HCT116 (cell line): ENCODE data around the gene ZNF48. TPM values are rescaled to one million over a fixed set of nuclear protein-coding genes. Genes with fewer than 3 reads are reported as not detected.

Source experiments
- ATAC-seq: fragments of 200-7000 bp; cut with Tn5 transposase; 2 replicates; pipeline ENCODE4 v1.9.1; 2020; ENCODE audit warnings: mild to moderate bottlenecking, moderate library complexity
- BruUV-seq: library from RNA; stranded (reverse); fragments of 400-500 nt; replicated peaks from 2 replicates; lab custom pipeline; 2021; lab: Mats Ljungman, UMichigan
- CTCF ChIA-PET: fragments of 300-600 bp; sonication (Branson Sonifier 250); formaldehyde crosslinking; loops from one replicate; lab custom pipeline; 2021; ENCODE audit warnings: antibody characterized with exemption; lab: Charles Lee
- POLR2A ChIA-PET: fragments of 300-600, 350-600 bp; sonication (Branson Sonifier 250); formaldehyde crosslinking; loops from one replicate; lab custom pipeline; 2021; ENCODE audit warnings: antibody characterized with exemption; lab: Charles Lee
- RAD21 ChIA-PET, 2 experiments: fragments of 300-600 bp; sonication (Branson Sonifier 250); formaldehyde crosslinking; loops; one replicate each; lab custom pipeline; 2023; ENCODE audit warnings: low total read pairs in 2 of 2; ENCODE audit not compliant: uncharacterized antibody in 2 of 2, unreplicated experiment in 2 of 2, low non-redundant PET in 1 of 2; lab: Charles Lee
- DNase-seq: peaks from one replicate; pipeline ENCODE4 v3.0.0-alpha.2; 2010; ENCODE audit warnings: low read depth, low spot score
- H2AFZ ChIP-seq: fragments of 200-600 bp; shearing (Covaris generic), sonication (generic); 2 replicates; pipeline ENCODE4 v1.6.1; 2017; ENCODE audit warnings: low read depth, mixed run types, mixed read lengths, antibody characterized with exemption, low read length; ENCODE audit not compliant: poor library complexity, severe bottlenecking
- H3K27ac ChIP-seq: 2 replicates; pipeline ENCODE4 v1.5.1; 2012; ENCODE audit warnings: low read depth, low read length
- H3K27me3 ChIP-seq: fragments of 200-600 bp; sonication (generic); 2 replicates; pipeline ENCODE4 v1.6.1; 2016; ENCODE audit warnings: mixed run types, low read length, mixed read lengths; ENCODE audit not compliant: insufficient read depth
- H3K36me3 ChIP-seq, 2 experiments: fragments of 200-500 bp in 1 of 2; fragments of 200-600 bp in 1 of 2; sonication (Bioruptor generic) in 1 of 2; sonication (generic) in 1 of 2; 2 replicates each; pipeline versions ENCODE4 v1.5.1 to v1.6.1; 2014 to 2016; ENCODE audit warnings: low read length in 2 of 2, inconsistent platforms in 1 of 2, mixed read lengths in 1 of 2, mixed run types in 1 of 2; ENCODE audit not compliant: insufficient read depth in 2 of 2, control insufficient read depth in 1 of 2
- H3K4me1 ChIP-seq, 2 experiments: fragments of 200-600 bp in 1 of 2; sonication (generic) in 1 of 2; 2 replicates each; pipeline versions ENCODE4 v1.5.1 to v1.6.1; 2012 to 2017; ENCODE audit warnings: low read length in 2 of 2, inconsistent platforms in 1 of 2, mild to moderate bottlenecking in 1 of 2, mixed read lengths in 1 of 2, mixed run types in 1 of 2, moderate library complexity in 1 of 2; ENCODE audit not compliant: insufficient read depth in 2 of 2, control insufficient read depth in 1 of 2
- H3K4me2 ChIP-seq: fragments of 200-600 bp; sonication (generic); 2 replicates; pipeline ENCODE4 v1.6.1; 2017; ENCODE audit warnings: mixed run types, low read length, mixed read lengths
- H3K4me3 ChIP-seq, 2 experiments: fragments of 200-600 bp in 1 of 2; sonication (generic) in 1 of 2; replicated peaks in 1 of 2; 2 replicates each; pipeline ENCODE4 v1.5.1; 2011 to 2016; ENCODE audit warnings: low read length in 2 of 2, control low read depth in 1 of 2, low read depth in 1 of 2, mild to moderate bottlenecking in 1 of 2, mixed read lengths in 1 of 2, mixed run types in 1 of 2
- H3K79me2 ChIP-seq: fragments of 200-600 bp; sonication (generic); 2 replicates; pipeline ENCODE4 v1.6.1; 2017; ENCODE audit warnings: mild to moderate bottlenecking, mixed run types, low read length, moderate library complexity, mixed read lengths; ENCODE audit not compliant: insufficient read depth
- H3K9ac ChIP-seq: fragments of 200-600 bp; sonication (generic); 2 replicates; pipeline ENCODE4 v1.6.1; 2016; ENCODE audit warnings: low read length, mixed read lengths
- H3K9me2 ChIP-seq: fragments of 200-600 bp; sonication (generic), shearing (Covaris generic); 2 replicates; pipeline ENCODE4 v1.6.1; 2017; ENCODE audit warnings: mixed run types, mild to moderate bottlenecking, moderate library complexity; ENCODE audit not compliant: insufficient read depth
- H3K9me3 ChIP-seq, 2 experiments: fragments of 200-500 bp in 1 of 2; fragments of 200-600 bp in 1 of 2; sonication (Bioruptor generic) in 1 of 2; sonication (generic) in 1 of 2; 2 replicates each; pipeline ENCODE4 v1.6.1; 2014 to 2017; ENCODE audit warnings: low read length in 2 of 2, mixed read lengths in 2 of 2, inconsistent platforms in 1 of 2, low read depth in 1 of 2, mild to moderate bottlenecking in 1 of 2, mixed run types in 1 of 2, moderate library complexity in 1 of 2; ENCODE audit not compliant: control insufficient read depth in 1 of 2, insufficient read depth in 1 of 2
- H4K20me1 ChIP-seq: fragments of 200-600 bp; sonication (generic), shearing (Covaris generic); 2 replicates; pipeline ENCODE4 v1.6.1; 2017; ENCODE audit warnings: mixed run types, mild to moderate bottlenecking, moderate library complexity; ENCODE audit not compliant: insufficient read depth
- CEBPB ChIP-seq: IDR thresholded peaks from 2 replicates; pipeline ENCODE4 v1.6.1; 2012; ENCODE audit warnings: low read depth
- EZH2 ChIP-seq: fragments of 200-600 bp; sonication (generic); IDR thresholded peaks from 2 replicates; pipeline ENCODE4 v1.6.1; 2017; ENCODE audit warnings: antibody characterized with exemption, mixed run types
- POLR2A ChIP-seq: IDR thresholded peaks from 2 replicates; pipeline ENCODE4 v1.7.0; 2011; ENCODE audit warnings: borderline replicate concordance; ENCODE audit not compliant: insufficient read depth, insufficient read length; ENCODE audit errors: extremely low read depth
- POLR2AphosphoS5 ChIP-seq: IDR thresholded peaks from 2 replicates; pipeline ENCODE4 v1.6.1; 2011; ENCODE audit warnings: mild to moderate bottlenecking, low read depth, low read length, moderate library complexity
- SRF ChIP-seq: IDR thresholded peaks from 2 replicates; pipeline ENCODE4 v1.6.1; 2012; ENCODE audit warnings: low read depth
- ZFX ChIP-seq: fragments of 450-650 bp; IDR thresholded peaks from 2 replicates; pipeline ENCODE4 v1.6.1; 2017
- ZNF274 ChIP-seq: fragments of 200-500 bp; sonication (Bioruptor generic); IDR thresholded peaks from 2 replicates; pipeline ENCODE4 v1.6.1; 2014; ENCODE audit warnings: mild to moderate bottlenecking, low read depth, low read length, inconsistent platforms
- intact Hi-C: fragments of 100-400 bp; cut with micrococcal nuclease; formaldehyde crosslinking; loops from 2 replicates; pipeline ENCODE4 v1.10.0; 2022
- total RNA-seq: library from RNA; stranded (reverse); gene quantifications from one replicate; pipeline ENCODE4 v1.2.1, GENCODE V29; 2021; ENCODE audit not compliant: unreplicated experiment
- TF ChIP-seq, protein P1 (sequence below): IDR thresholded peaks from 2 replicates; pipeline ENCODE4 v1.6.1; 2012; ENCODE audit warnings: low read depth

ZNF48 gene
- total RNA-seq, 1 experiment from 2014 or later, result 17.9 TPM

DNA sequence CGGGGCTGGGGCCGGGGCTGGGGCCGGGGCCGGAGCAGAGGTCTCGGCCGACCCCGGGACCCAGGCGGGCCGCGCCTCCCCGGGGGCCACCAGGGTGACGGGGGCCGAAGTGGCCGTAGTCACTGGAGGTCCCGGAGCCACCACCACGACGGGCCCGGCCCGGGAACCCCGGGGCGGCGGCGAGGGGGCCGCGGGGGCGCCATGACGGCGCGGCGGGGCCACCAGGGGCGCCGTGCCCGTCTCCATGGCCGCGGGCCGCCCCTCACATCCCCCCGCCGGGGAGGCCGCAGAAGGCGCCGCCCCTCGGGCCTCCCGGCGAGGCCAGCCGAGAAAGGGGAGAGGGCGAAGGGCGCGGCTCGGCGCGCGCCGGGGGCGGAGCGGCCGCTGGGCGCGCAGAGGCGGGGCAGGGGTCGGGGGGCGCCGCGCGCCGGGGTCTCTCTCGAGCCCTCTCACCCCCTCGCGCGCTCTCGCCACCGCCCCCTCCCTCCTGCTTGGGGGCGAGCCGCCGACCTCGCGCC, 25.2 kb upstream of the ZNF48 start:
- POLR2A ChIA-PET, result interaction anchor here (0.6 to 1.9 kb wide), 5 partner anchors 14 to 295 kb away, joined by 5 to 15 read pairs (median 7); partner anchors contain the start of genes CD2BP2 and ZNF771
- intact Hi-C loops, result loop anchor here (2.0 kb wide), 1 partner anchor 39 kb away; no protein-coding TSS in a partner anchor
- Histone ChIP-seq H3K4me3 (peak overlapping the region; percentile 79 to 87), H3K27ac (peak overlapping the region; percentile 84), H4K20me1 (no peaks in the 10 kb centered on the region), H3K4me1 (peaks cover 18 to 30% of the 10 kb centered on the region in 2 experiments), H2AFZ (no peak overlapping the region), H3K36me3 (peaks cover 12 to 14% of the 10 kb centered on the region in 2 experiments), H3K27me3 (no peaks in the 10 kb centered on the region), H3K9me3 (no peaks in the 10 kb centered on the region), H3K9ac (peak overlapping the region; percentile 82), H3K4me2 (peak overlapping the region; percentile 92), H3K79me2 (peaks cover 49% of the 10 kb centered on the region), H3K9me2 (no peaks in the 10 kb centered on the region)
- RAD21 ChIA-PET, result no interaction called here
- peak; percentile 22 for ATAC-seq
- TF ChIP-seq, protein P1, sequence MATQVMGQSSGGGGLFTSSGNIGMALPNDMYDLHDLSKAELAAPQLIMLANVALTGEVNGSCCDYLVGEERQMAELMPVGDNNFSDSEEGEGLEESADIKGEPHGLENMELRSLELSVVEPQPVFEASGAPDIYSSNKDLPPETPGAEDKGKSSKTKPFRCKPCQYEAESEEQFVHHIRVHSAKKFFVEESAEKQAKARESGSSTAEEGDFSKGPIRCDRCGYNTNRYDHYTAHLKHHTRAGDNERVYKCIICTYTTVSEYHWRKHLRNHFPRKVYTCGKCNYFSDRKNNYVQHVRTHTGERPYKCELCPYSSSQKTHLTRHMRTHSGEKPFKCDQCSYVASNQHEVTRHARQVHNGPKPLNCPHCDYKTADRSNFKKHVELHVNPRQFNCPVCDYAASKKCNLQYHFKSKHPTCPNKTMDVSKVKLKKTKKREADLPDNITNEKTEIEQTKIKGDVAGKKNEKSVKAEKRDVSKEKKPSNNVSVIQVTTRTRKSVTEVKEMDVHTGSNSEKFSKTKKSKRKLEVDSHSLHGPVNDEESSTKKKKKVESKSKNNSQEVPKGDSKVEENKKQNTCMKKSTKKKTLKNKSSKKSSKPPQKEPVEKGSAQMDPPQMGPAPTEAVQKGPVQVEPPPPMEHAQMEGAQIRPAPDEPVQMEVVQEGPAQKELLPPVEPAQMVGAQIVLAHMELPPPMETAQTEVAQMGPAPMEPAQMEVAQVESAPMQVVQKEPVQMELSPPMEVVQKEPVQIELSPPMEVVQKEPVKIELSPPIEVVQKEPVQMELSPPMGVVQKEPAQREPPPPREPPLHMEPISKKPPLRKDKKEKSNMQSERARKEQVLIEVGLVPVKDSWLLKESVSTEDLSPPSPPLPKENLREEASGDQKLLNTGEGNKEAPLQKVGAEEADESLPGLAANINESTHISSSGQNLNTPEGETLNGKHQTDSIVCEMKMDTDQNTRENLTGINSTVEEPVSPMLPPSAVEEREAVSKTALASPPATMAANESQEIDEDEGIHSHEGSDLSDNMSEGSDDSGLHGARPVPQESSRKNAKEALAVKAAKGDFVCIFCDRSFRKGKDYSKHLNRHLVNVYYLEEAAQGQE, result no peak
- peak; percentile 69 for TF ChIP-seq POLR2AphosphoS5
- no peak for TF ChIP-seq CEBPB
- no peak for TF ChIP-seq ZNF274
- peak; percentile 33 for TF ChIP-seq POLR2A
- no peak for TF ChIP-seq EZH2
- TF ChIP-seq SRF, result no peak
- TF ChIP-seq ZFX, result peak; percentile 88
- CTCF ChIA-PET, result interaction anchor here (1.0 to 2.2 kb wide), 7 partner anchors 15 to 327 kb away, joined by 3 to 17 read pairs (median 4); partner anchors contain the start of genes CD2BP2 and DCTPP1
- BruUV-seq, result no TSS peak
- DNase-seq, result no peak
